Gastrocnemius medialis (tissue), 4 donors: ENCODE data around the gene CANX.

ENCODE experiments used
- POLR2A ChIP-seq, 2 donors: fragments of 450-650 bp; IDR thresholded peaks; one replicate each; pipeline ENCODE4 v1.6.1; 2017; ENCODE audit warnings: antibody characterized with exemption in 2 of 2, mild to moderate bottlenecking in 2 of 2, moderate library complexity in 2 of 2
- TF ChIP-seq, protein P1 (sequence below), 5 experiments: fragments of 450-650 bp in 3 of 5; fragments of 200-600 bp in 2 of 5; sonication (generic) in 2 of 5; IDR thresholded peaks in 4 of 5; conservative IDR thresholded peaks in 1 of 5; 1 replicate in 4 of 5; 2 replicates in 1 of 5; pipeline ENCODE4 v1.5.1; 2016 to 2019; ENCODE audit warnings: antibody characterized with exemption in 5 of 5, mild to moderate bottlenecking in 3 of 5, moderate library complexity in 3 of 5

- TF ChIP-seq, protein P1, sequence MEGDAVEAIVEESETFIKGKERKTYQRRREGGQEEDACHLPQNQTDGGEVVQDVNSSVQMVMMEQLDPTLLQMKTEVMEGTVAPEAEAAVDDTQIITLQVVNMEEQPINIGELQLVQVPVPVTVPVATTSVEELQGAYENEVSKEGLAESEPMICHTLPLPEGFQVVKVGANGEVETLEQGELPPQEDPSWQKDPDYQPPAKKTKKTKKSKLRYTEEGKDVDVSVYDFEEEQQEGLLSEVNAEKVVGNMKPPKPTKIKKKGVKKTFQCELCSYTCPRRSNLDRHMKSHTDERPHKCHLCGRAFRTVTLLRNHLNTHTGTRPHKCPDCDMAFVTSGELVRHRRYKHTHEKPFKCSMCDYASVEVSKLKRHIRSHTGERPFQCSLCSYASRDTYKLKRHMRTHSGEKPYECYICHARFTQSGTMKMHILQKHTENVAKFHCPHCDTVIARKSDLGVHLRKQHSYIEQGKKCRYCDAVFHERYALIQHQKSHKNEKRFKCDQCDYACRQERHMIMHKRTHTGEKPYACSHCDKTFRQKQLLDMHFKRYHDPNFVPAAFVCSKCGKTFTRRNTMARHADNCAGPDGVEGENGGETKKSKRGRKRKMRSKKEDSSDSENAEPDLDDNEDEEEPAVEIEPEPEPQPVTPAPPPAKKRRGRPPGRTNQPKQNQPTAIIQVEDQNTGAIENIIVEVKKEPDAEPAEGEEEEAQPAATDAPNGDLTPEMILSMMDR (IDR thresholded peaks at IDR 0.05 in 4 of 5, conservative IDR thresholded peaks at IDR 0.05 in 1 of 5): no peak
- TF ChIP-seq POLR2A (IDR thresholded peaks at IDR 0.05): no peak
Measured at GRCh38 chr5:179762079-179762780, 63.5 kb downstream of the CANX start.
